NCI-H2171 (cell line): Measurements from ENCODE around the gene LAMB3.

Source experiments
- DNase-seq: peaks from one replicate; lab custom pipeline; 2025; lab: John Stamatoyannopoulos, UW

Gene LAMB3

GRCh38 chr1:209595599-209596285 lies 56.5 kb downstream of the LAMB3 start:
- no peak for DNase-seq

- no peak for DNase-seq
Measured at GRCh38 chr1:209595028-209595427, 57.2 kb downstream of the LAMB3 start.

GRCh38 chr1:209594440-209594839 lies 57.8 kb downstream of the LAMB3 start:
- DNase-seq = no peak

- no peak for DNase-seq
Measured at GRCh38 chr1:209593747-209594146, 58.5 kb downstream of the LAMB3 start.

GRCh38 chr1:209590405-209590804 lies 61.8 kb downstream of the LAMB3 start:
- no peak for DNase-seq

GRCh38 chr1:209589863-209590262 lies 62.4 kb downstream of the LAMB3 start:
- DNase-seq = no peak

- no peak for DNase-seq
Measured at GRCh38 chr1:209589440-209589839, 62.8 kb downstream of the LAMB3 start.

GRCh38 chr1:209587789-209588188 lies 64.4 kb downstream of the LAMB3 start:
- no peak for DNase-seq

GRCh38 chr1:209586221-209586740 lies 65.9 kb downstream of the LAMB3 start:
- no peak for DNase-seq

GRCh38 chr1:209585672-209586071 lies 66.6 kb downstream of the LAMB3 start:
- DNase-seq = no peak

GRCh38 chr1:209585197-209585596 lies 67.0 kb downstream of the LAMB3 start:
- no peak for DNase-seq

- no peak for DNase-seq
Measured at GRCh38 chr1:209584231-209584672, 68.0 kb downstream of the LAMB3 start.

- DNase-seq = no peak
Measured at GRCh38 chr1:209583408-209583807, 68.8 kb downstream of the LAMB3 start, which contains the start of gene CAMK1G. Gene CAMK1G, plus strand, starts transcription at chr1:209583714. Its CDS starts 11,270 bp downstream, at chr1:209594984.

GRCh38 chr1:209580577-209580976 lies 71.6 kb downstream of the LAMB3 start:
- DNase-seq = no peak

GRCh38 chr1:209577346-209577745 lies 74.9 kb downstream of the LAMB3 start:
- no peak for DNase-seq

- peak; percentile 27 for DNase-seq
Measured at GRCh38 chr1:209576392-209577197, 75.6 kb downstream of the LAMB3 start.

GRCh38 chr1:209570743-209571142 lies 81.5 kb downstream of the LAMB3 start:
- DNase-seq = no peak

GRCh38 chr1:209569455-209570207 lies 82.6 kb downstream of the LAMB3 start:
- DNase-seq = peak; percentile 74

- no peak for DNase-seq
Measured at GRCh38 chr1:209567698-209568175, 84.5 kb downstream of the LAMB3 start.

- peak; percentile 68 for DNase-seq
Measured at GRCh38 chr1:209565759-209566678, 86.2 kb downstream of the LAMB3 start.
